NCI-H2196 treated with DMSO at 0.1 percent for 48 hours (cell line): ENCODE data around the gene ABCA3.
"Not testable (repeated sequence)": the region's sequence is repeated elsewhere in the genome, so short reads cannot be mapped to it uniquely, and the experiment has no call there.

ENCODE experiments used
- DNase-seq: peaks from one replicate; lab custom pipeline; 2025; ENCODE audit not compliant: unreplicated experiment; lab: John Stamatoyannopoulos, UW

ABCA3 gene

DNA sequence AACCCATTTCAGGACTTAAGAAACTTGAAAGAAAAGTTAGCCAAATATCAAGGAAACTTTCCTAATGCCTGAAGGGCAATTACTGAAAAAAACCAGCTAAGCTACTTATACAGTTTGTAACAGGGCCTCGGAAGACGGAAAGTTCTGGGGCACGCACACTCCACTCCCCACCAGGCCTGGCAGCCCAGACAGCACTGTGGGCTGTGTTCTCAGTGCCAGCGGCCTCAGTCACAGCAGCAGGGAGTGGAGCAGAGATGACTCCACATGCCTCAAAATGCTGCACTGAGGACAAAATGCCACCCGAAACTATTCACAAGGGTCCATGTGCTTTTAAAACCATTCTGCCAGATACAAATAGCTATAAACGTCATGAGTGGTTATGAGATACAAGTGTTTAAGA, 82.8 kb downstream of the ABCA3 start:
- DNase-seq: no peak

DNA sequence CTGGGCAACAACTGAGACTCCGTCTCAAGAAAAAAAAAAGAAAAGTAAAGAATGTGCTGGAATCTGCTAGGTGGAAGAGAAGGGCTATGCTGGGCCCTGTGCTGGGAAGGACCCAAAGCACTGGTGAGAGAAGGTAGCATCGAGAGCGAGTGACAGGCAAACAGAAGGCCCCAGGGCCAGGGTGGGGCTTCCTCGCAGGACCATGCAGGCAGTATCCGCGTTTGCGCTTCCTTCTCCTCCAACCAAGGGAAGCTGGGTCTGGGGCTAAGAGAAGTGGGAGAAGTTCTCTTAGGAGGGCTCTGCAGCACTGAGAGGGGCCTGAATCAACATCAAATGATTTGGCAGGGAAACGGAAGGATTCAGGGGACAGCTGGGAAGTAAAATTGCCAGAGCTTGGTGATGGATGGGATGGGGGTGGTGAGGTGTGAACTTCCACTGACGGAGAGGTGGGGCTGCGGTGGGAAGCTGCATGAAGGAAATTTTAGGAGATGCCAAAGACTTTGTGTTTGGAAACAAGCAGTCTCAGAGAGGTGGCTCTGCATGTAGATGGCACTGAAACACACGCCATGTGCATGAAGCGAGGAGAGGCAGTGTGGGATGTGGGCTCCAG, 83.9 kb downstream of the ABCA3 start:
- no peak for DNase-seq

DNA sequence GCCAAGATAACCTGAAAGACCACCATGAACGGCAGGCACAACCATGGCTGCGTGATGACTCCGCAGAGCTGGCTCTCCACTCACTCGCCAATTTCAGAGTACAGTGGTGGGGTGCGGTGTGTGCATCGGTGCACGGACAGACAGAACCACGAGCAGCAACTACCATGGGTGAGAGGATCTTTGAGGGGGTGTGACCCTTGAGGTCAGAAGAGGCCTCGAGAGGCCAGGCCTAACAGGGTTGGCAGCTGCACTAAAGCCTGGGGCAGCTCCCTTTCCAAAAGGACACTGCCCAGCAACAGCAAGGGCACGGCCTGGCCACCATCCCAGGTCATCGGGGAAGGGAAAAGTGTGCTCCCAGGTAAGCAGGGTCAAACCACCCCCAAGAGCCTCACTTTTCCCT, 87.2 kb downstream of the ABCA3 start:
- no peak for DNase-seq

DNA sequence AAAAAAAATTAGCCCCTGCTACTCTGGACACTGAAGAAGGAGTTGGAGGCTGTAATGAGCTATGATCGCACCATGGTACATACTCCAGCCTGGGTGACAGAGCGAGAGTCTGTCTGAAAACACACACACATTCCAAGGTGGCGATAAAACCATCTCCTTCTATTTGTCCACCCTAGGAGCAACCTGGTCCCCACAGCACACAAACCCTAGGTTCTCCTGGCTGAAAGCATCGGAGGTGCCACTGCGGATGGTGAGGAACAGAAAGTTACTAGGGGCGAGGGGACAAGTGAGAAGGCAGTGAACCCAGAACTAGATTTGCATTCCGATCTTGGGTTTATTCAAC, 87.8 kb downstream of the ABCA3 start:
- DNase-seq: no peak

DNA sequence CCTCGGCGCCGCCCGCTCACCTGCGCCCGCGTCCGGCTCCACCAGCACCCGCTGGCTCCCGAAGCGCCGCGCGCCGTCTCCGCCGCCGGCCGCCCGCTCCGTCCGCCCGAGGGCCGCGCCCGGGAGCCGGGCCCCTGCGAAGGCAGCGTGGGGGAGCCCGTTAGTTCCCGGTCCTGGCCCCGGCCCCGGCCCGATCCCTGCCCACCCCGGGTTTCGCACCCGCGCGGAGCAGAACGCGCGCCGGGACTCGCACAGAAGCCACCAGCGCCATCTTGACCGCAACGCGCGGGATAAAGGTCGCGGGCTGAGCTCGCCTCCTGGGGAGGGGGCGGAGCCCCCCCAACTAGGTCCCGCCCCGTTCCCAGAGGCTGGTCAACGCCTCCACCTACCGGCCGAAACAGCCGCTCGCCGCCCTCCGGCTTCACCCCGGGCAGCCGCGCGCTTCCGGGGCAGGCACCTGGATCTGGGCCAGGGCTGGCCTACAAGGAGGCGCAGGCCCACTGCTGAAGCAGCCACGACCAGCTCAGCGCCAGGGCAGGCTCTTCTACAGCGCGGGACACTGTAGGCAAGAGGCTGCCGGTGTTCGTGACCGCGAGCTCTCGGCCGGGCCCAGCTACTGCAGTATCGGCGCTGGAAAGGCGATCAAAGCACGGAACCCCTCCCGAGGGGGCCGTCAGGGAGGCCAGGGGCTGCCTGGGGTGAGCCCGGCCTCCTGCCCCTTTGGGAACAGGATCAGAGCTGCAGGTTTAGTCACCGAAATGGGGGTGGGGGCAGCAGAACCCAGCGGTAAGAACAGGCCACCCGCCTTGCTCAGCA, 89.0 kb downstream of the ABCA3 start, which contains the start of gene ECI1:
TSS of gene ECI1 (minus strand) at position 292 of the 816 bp plus-strand sequence. CDS start at position 271, 21 bp downstream.
- peak; percentile 92 for DNase-seq

DNA sequence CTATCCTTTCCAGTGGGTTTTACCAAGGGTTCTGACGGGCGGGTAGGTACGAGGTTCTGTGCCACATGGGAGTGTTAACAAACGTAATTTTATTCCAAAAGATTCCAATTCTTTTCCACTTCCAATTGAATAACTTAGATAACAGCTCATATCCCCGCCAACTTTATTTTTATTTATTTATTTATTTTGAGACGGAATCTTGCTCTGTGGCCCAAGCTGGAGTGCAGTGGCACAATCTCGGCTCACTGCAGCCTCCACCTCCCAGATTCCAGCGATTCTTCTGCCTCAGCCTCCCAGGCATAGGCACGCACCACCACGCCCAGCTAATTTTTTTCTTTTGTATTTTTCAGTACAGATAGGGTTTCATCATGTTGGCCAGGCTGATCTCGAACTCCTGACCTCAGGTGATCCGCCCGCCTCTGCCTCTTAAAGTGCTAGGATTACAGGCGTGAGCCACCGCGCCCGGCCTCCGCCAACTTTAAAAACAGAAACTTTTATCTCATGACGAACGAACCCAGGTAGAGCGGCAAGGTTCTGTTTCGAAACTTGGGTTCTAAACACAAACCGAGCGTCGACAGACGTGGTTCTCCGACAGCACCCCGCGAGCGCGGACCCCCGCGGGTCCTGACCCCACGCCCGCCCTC, 89.8 kb downstream of the ABCA3 start:
- DNase-seq: no peak

DNA sequence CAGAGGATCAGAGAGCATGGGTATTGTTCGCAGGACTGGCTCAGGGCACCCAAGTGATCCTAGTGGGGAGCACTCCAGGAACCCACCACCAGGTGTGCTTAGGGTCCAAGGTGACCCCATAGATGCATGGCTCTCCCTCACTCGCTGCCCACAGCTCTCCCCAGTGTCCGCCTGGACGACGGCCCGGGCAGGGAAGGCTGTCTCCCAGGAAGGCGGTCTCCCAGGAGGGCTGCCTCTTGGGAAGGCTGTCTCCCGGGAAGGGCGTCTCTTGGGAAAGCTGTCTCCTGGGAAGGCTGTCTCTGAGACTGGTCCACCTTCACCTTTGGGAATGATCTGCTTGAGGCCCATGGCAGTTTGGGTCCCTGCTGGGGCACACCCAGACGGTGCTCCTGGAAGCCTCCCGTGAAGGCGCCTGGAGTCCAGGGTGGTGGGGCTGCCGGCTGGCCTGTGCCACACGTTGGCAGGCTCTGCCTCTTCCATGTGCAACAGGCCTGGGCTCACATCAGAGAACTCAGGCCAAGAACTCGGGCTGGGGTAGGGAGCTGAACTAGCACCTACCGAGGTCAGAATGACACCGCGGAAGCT, 94.1 kb downstream of the ABCA3 start:
- DNase-seq: no peak

DNA sequence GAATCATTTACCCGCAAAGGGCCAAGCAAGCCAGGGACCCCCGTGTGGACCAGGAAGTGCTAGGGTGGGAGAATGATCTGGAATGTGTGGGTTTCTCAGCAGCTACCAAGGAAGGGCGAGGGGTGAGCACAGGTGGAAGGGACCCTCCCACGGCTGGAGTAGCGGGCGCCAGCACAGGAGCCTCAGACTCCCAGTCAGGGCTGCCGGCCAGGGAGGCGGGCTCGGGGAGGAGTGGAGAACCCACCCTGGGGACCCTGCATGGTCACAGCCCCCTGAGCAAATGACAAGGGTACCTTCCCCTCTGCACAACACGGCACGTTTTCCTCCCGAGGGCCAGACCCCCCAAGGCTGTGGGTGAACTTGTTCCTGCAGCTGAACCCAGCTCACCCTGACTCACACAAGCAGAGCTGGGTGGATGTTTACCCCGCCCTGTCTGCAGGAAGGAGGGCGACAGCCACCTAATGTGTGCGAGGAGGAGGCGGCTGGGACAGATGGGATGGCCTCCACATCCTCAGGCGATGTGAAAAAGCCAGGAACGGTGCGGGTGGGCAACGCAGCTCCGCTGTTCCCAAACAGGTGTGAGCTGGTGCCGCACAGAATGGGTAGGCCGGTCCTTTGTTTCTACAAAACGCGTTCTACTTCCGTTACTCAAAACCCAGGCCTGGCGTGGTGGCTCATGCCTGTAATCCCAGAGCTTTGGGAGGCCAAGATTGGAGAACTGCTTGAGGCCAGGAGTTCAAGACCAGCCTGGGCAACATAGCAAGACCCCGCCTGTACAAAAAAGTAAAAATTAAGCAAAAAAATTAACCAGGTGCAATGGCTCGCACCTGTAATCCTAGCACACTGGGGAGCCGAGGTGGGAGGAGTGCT, 95.4 kb downstream of the ABCA3 start:
- DNase-seq: no peak

DNA sequence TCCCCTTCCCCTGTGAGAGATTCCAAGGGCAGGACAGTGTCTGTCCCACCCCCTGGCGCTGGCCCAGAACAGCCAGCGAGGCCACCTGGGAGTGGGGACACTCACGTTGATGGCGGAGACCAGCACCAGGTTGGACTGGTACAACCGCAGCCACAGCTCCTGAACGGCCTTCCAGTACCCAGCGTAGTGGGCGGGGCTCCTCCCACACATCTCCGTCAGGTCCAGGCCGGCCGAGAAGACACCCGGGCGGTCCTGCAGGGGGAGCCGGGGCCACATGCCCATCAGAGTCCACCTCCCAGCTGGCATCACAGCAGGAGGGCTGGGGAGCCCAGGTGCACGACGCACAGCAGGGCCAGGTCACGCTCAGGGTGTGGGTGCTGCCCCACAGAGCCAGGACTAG, 96.2 kb downstream of the ABCA3 start:
- DNase-seq: no peak

DNA sequence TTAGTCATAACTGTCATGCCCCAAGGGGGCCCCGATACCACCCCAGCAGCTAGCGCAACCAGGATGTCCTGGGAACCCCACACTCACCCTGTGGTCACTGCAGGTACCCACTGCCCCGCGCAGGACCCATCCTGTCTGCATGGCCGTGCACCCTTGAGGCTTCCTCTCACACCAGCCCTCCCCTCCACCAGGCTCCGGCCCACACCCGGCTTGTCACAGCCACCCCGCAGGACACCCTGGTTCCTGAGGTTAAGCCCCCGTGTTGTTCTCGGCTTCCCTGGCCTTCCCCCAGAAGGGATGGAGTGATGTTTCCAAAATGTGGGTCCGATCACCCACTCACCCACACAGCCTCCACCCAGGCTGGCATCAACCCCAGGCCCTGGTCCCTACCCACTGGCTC, 96.7 kb downstream of the ABCA3 start:
- DNase-seq: no peak

DNA sequence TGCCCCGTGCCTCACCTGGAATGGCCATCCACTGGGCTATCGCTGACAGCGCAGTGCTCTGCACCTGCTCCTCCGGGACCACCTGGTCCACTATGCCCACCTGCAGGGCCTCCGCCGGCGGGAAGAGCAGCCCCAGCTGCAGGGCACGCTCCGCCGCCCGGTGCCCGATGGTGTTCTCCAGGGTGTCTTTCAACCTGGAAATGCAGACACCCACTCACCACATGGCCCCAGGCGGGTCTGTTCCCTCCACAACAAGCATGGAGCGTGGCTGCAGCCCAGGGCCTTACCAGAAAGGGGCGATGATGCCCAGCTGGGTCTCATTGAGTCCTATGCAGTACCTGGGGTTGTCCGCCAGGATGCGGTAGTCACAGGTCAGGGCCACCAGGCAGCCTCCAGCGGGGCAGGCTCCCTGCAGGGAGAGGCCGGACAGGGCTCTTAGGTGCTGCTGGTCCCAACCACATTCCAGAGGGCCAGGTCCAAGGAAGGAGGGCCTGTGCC, 97.4 kb downstream of the ABCA3 start:
- no peak for DNase-seq

DNA sequence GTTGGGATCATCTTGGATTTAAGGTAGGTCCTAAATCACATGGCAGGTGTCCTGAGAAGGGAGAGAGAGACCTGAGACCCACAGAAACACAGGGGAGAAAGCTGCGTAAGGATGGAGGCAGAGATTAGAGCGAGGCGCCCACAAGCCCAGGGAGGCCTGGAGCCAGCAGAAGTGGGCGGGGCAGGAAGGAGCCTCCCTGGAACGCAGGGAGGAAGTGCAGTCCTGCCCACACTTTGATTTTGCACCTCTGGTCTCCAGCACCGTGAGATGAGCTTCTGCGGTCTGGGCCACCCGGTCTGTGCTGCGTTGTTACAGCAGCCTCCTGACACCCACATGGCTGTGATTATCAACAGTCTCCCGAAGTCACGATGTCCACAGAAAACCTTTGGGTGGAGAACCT, 97.9 kb downstream of the ABCA3 start:
- no peak for DNase-seq

DNA sequence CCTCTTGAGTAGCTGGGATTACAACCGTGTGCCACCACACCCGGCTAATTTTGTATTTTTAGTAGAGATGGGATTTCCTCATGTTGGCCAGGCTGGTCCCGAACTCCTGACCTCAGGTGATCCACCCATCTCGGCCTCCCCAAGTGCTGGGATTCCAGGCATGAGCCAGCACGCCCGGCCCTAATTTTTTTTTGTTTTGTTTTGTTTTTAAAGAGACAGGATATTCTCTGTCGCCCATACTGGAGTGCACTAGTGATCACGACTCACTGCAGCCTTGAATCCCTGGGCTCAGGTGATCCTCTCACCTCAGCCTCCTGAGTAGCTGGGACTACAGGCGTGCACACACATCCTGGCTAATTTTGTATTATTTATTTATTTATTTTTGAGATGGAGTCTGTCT, 100.2 kb downstream of the ABCA3 start:
- DNase-seq: not testable (repeated sequence)

DNA sequence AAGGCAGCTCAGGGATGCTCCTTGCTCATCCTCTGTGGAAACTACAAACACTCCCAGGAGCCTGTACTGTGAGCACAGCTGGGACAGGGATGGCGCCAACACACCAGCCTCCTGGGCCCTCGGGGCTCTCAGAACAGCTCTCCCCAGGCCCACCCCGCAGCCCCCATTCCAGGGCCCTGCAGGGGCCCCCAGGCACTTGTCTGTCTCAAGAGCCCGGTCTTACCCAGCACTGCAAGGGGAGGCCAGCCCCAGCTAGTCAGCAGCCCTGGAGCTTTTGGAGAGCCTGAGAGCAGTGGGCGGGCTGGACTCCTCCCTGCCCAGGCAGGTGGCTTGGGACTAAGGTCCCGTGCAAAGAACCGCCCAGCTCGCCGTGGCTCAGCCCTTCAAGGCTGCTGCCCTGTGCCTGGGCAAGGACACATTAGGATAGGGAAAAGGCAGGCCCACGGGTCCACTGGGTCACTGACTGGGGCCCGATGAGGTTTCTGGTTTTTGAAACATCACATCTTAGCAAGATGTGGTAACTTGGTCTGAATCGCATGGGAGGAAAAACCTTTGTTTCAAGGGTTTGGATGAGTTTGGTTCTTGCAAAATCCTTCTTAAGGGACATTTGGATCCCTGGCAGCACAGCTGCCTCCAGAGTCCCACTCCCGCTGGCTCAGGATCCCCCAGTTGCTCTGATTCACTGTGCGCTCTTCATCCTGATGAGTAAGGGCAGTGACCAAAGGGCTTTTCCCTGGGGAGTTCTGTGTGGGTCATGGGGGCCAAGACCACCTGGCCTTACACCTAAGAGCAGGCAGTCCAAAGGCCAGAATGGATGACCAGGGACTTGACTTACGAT, 101.5 kb downstream of the ABCA3 start:
- no peak for DNase-seq

DNA sequence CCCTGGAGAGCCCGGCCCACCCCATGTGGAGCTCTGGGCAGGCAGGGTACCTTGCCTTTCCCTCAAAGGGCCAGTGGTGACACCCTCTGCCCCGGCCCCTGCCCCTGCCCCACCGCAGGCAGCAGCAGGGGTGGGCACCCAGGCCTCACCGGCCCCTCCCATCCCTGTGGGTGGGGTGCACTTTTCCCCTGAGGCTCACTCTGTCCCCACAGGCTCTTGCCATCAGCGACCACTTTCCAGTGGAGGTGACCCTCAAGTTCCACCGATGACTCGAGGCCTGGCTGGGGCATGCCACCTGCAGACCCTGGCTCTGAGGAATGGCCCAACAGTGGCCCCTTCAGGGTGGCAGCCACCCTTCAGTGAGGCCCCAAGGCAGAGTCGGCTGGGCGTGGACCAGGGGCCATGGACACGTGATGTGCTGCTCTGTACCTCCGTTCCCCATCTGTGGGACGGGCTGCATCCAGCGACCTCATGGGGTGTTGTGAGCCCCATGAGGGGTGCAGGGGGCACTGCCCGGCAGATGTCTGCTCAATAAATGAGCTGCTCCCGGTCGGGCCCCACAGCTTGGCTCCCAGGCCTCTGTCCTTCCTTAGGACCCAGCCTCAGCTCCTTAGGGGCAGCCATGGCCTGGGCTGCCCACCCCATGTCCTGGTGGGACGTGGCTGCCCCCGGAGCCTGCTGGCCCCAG, 102.2 kb downstream of the ABCA3 start:
- no peak for DNase-seq

DNA sequence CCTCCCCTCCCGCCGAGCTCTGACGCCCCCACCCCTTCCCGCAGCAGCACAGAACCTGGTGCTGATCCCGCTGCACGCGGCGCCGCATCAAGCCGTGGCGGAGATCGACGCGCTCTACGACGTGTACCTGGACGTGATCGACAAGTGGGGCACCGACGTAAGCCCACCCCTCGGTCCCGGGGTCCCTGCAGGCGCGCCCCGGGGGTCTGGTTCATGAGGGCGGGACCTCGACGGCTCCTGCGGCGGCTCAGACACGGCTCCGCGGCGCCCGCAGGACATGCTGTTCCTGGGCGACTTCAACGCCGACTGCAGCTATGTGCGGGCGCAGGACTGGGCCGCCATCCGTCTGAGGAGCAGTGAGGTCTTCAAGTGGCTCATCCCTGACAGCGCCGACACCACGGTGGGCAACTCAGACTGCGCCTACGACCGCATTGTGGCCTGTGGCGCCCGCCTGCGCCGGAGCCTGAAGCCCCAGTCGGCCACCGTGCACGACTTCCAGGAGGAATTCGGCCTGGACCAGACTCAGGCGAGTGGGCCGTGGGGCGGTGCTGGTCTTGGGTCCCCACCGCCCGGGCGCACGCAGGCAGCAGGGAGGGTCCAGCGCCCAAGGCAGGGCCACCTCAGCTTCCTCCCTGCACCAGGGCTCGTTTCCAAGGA, 102.9 kb downstream of the ABCA3 start:
- no peak for DNase-seq

DNA sequence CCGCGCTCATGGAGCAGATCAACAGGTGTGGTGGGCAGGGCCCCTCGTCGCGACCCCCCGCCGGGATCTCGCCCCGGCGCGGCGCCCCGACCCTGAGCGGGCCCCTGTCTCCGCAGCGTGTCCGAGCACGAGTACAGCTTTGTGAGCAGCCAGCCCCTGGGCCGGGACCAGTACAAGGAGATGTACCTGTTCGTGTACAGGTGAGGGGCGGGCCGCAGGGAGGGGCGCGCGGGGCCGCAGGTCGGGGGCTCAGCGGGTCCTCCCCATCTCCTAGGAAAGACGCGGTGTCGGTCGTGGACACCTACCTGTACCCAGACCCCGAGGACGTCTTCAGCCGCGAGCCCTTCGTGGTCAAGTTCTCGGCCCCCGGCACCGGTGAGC, 103.4 kb downstream of the ABCA3 start:
- no peak for DNase-seq

DNA sequence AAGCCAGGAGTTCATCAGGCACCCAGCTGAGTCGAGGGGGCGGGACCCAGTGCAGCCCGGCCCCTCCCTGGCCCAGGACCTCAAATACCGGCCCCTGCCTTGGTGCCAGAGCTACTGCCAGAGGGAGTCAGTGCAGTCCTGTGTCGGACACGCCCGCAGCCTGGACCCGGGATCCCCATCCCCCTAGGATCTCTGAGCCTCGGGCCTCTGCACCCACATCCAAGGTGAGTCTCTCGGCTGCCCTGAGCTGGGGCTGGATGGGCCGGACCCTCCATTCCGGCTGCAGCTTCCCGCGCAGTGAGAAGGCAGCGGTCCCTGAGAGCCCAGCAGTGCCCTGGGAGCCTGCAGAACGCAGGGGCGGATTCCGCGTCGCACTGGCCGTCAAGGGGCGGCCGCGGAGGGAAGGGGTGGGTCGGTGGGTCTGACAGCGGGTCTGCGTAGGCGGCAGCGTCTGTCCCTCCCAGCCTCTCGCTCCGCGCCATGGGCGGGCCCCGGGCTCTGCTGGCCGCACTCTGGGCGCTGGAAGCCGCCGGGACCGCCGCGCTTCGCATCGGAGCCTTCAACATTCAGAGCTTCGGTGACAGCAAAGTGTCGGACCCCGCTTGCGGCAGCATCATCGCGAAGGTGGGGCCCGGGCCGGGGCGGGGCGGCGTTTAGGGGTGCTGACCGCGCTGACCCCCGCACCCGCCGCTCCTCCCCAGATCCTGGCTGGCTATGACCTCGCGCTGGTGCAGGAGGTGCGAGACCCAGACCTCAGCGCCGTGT, 104.0 kb downstream of the ABCA3 start, which contains the start of gene DNASE1L2:
TSS of gene DNASE1L2 (plus strand) at position 108 of the 765 bp plus-strand sequence. CDS start at position 481, 373 bp downstream.
- DNase-seq: no peak
